ENCODE measurements around the gene PACS2.
"Not testable (repeated sequence)": the region's sequence is repeated elsewhere in the genome, so short reads cannot be mapped to it uniquely, and the experiment has no call there.

Gene PACS2

DNA sequence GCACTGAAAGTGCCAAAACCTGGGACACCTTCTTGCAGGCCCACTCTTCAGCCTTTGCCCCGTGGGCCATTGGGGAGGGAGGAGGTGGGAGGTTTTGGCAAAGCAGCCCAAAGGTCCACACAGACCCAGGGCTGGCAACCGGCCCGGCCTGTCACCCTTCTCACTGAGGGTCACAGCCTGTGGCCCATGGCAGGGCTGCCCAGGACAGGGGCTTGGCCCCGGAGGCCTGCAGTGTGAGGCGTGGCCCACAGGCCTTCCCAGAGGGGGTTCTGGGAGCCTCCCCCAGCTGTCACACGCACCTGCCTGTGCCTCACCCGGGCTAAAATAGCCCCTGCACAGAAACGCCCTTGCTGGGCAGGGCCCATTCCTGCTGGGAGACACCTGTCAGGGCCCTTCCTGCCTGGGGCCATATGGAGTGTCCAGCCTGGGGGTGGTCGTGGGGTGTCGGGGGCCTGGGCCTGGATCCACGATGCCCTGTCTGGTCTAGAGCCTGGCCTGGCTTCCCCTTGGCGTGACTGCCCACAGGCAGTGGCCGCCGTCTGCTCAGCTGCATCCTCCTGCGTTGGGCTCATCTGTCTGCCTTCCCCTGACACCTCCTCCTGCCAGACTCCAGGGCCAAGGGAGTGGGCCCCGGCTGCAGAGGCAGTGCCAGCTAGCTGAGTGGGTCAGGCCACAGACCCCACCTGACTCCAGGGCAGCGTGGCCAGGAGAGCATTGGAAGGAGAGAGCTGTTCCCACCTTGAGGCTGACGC is 19.2 kb downstream of the PACS2 start:
- DNase-seq = no peak

DNA sequence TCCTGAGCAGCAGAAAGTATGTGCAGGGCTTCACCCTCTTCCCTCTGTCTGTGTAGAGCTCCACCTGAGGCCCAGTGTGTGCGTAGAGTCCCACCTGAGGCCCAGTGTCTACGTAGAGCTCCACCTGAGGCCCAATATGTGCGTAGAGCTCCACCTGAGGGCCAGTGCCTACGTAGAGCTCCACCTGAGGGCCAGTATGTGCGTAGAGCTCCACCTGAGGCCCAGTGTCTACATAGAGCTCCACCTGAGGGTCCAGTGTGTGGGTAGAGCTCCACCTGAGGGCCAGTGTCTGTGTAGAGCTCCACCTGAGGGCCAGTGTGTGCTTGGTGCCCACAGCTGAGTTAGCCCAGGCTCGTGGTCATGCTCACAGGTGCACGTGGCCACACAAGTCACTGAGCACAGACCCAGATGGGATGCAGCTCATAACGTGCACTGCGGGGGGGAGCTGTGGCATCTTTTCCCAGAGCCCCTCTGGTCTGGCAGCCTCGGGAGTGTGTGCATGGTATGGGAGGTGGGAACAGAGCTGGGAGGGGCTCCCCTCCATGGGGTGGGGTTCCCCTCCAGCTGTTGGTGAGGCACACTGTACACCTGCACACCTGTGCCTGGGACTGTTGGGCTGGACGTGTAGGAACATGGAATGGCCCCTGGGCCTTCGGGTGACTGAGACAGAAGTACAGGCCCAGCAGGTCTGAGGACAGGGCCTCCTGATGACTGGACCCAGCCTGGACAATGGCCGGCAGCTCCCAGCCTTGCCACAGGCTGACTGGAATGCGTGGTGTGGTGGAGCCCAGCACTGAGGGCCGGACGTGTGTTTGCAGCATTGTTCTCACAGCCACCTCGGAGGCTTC is 20.1 kb downstream of the PACS2 start:
- no peak for DNase-seq

DNA sequence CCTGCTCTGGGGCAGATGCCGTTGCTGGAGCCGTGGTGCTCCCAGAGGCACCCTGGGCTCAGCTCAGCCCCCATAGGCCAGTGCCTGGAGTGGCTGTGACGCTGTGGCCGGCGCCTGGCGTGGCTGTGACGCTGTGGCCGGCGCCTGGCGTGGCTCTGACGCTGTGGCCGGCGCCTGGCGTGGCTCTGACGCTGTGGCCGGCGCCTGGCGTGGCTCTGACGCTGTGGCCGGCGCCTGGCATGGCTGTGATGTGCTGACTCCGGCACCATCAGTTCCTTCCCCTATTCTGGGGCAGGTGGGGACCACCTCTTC is 20.6 kb downstream of the PACS2 start:
- DNase-seq = not testable (repeated sequence)

DNA sequence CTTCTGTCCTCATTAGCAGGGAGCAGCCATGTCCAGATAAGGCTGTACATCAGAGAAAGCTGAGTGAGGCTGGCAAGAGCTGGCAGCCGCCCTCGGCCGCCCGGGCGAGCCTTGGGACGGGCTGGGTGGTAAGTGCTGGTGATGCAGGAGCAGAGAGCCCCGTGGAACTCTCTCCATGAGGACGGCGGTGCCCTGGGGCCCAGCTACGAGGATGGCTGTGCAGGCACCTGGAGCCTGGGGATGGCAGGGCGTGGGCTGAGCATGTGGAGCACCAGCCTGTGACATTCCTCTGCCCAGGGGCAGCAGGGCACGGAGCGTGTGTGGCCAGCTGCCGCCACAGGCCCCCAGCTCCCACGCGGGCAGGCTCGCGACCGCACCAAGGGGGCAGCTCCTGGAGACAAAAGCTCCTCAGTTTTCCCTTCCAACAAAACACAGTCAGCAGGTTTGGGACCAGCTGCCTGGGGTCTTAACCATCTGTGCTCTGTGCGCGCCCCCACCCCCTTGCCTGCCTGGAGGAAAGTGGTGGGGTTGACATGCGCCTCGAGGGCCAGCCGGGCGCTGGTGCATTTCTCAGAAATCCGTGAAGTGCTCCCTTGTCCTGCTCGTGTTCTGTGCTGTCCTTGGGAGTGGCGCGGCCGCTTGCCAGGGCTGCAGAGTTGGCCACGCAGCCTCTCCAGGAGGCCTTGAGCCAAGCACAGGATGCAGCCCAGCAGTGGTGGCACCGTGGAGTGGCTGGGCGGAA is 21.4 kb downstream of the PACS2 start:
- DNase-seq = no peak

DNA sequence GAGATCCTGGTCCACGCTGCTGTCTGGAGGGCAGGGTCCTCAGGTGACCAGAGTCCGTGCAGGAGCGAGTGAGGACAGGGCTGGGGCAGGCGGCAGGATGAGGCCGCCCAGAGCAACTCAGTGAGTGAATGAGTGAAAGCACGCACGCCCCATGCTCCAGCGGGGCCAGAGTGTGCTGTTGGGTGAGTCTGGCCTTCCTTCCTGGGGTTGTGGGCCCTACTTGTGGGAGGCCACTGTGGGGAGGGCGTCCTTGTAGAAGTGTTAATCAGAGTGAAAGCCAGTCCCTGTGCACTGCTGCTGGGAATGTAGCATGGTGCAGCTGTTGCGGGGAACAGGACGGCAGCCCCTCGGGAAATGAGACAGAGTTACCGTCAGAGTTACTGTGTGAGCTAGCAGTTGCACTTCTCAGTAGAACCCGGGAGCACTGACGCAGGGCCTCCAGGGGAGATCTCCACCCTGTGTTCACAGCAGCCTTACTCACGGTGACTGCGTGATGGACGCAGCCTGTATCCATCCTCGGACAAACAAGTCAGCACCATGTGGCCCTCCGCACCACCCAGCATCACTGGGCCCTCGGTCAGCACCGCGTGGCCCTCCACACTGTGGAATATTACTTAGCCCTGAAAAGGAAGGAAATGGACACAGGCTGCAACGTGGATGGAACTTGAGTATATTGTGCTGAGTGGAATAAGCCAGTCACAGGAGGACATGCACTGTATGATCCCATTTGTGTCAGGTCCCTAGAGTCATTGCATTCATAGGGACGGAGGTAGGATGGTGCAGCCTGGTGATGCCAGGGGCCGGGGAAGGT is 22.1 kb downstream of the PACS2 start:
- no peak for DNase-seq

DNA sequence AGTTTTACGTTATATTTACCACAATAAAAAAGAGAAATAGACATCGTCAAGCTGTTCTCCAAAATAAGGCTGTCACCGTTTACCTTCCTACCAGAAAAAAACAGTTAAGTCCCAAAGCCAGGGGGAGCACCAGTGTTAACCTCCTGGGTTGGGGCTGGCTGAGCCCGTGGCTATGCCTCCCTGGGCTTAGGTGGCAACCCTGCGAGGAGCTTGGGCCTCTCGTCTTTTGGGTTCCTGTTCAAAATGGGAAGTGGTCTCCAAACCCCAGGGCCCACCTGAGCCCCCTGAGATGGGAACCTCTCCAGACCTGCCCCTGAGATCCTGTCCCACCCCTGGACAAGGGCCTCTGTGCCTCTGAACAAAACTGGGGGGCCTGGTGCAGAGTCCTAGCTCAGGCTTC is 22.9 kb downstream of the PACS2 start:
- no peak for DNase-seq

DNA sequence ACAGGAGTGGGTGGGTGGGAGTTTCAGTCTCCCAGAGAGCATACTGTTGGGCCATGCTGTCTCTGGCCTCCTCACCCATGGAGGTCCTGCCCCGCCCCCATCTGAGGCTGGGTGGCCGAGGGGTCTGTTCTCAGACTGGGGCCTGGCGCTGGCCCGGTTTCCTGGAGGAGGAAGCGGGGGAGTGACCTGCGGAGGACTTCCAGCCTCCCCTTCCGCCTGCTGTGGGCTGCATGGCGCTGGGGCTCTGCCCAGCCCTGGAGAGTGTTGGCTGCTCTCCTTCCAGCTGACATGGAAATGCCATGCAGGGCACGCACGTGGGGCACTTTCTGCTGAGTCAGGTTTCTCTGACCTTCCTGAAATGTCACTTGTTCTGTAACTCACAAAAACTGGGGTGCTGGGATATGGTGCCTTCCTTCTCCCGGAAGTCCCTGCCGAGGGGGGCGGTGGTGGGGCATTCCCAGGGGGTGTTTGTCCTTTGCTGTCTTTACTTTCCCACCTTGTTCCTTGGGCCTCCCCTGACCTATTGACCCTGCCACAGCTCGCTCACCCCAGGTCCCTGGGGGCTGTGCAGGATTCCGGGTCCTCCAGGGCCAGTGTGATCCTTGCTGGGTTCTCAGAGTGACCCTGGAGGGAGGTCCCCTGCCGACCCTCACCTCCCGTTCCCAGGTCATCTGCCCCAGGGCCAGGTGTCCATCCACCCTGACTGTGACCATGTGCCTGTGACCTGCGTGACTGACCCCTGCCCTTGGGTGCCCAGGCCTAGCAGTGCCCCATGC is 23.6 kb downstream of the PACS2 start:
- no peak for DNase-seq

DNA sequence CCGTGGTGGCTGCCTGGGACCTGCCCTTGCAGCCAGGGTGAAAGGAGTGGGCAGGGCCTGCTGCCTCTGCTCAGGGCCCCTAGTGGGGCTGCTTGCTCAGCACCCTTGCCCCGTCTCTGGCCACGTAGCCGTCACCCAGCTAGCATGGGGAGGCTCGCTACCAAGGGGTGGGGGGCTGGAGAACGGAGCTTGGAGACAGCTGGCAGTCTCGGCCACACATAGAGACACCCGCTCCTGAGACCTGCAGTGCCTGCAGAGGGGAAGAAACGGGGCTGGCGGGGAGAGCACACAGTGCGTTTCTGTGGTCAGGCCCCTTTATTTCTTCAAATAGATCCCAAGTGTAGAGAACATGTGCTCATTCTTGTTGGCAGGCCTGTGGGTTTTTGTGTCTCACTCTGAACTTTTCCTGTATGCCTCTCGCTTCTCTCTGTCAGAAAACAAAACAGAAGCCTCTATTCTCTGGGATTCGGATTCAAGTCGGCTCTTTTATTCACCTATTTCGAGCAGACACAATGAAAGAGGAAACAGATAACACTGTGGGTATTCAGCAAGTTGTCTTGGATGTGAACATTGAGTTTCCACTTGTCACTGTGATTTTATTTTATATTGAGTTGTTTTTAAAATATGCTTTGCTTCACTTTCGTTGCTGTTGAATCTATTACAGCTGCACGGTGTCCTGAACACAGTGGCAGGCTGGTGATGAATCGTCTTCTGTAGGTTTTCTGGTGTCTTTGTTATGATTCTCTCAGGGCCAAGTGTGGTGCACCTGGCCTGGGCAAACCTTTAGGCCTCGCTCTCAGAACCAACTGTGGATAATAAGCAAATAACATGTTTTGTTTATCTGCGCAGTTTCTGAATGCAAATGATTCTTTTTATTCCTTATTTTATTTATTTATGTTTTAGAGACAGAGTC is 26.5 kb downstream of the PACS2 start:
- no peak for DNase-seq

DNA sequence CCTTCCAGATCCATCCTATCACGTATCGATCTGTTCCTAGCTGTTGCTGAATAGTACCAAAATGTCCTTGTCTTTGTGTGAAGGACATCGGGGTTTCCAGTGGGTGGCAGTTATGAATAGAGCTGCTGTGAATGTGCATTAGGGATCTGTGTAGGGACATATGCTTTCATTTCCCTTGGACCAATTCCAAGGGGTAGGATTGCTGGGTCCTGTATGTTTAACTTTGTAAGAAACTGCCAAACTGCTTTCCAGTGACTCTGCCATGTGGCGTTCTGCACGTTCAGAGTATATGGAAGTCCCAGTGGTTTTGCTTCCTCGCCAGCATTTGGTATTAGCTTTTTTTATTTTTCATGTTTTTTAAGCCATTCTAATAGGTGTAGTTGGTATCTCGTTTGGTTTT is 28.6 kb downstream of the PACS2 start:
- no peak for DNase-seq

DNA sequence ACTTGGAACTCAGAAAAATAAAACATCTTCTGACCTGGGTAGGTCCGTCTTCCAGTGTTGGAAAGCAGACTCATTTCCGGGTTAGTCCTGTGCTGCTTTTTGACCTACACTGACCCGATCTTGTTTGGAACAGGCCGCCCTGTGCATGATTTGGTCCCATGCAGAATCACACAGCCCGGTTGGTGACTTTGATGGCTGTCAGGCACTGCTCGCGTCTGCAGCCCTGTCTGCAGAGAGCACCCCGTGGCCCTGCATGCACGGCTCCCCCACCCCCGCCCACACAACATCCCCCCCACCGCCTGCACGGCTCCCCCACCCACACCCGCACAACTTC is 31.6 kb downstream of the PACS2 start:
- DNase-seq = no peak

DNA sequence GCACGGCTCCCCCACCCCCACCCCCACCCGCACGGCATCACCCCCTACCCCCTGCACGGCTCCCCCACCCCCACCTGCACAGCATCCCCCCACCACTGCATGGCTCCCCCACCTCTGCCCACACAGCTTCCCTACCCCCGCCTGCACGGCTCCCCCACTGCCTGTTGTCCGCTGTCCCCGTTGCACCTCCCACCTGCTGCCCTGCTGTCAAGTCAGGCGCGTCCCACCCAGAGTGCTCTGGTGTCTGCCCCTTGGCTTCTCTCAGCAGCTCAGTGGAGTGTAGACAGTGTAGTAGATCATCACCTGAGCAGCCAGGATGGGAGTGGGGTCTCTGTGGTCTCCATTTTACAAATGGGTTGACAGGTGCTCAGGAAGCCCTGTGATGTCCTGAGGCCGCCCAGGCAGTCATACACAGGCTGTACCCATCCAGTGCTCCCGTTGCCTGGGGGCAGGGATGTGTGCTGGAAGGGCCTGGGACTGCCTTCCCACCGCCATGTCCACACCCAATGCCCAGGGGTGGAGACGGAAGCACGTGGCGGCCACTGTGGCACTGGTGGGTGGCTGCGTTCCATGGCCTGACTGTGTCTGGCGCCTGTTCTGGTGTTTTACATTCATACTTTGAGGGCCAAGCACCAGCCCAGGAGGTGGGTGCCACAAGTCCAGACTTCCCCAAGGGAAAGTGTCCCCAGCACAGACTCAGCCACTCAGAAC is 32.5 kb downstream of the PACS2 start:
- DNase-seq = no peak

DNA sequence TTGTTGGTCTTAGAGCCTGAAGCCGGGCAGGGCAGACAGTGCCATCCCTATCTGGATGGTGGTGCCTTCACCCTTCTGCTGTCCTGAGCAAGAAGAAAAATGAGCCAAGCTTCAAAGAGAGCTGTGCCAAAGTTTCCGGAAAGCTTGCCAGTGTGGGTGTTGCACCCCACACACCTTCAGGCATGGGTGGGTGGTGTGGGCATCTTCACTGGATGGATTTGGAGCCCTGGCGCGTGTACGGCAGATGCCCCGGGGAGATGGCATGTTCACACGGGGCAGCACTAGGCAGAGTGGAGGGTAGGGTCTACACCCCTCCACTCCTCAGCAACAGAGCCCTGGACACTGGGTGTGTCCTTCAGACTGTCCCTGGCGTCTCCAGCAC is 33.0 kb downstream of the PACS2 start:
- no peak for DNase-seq

DNA sequence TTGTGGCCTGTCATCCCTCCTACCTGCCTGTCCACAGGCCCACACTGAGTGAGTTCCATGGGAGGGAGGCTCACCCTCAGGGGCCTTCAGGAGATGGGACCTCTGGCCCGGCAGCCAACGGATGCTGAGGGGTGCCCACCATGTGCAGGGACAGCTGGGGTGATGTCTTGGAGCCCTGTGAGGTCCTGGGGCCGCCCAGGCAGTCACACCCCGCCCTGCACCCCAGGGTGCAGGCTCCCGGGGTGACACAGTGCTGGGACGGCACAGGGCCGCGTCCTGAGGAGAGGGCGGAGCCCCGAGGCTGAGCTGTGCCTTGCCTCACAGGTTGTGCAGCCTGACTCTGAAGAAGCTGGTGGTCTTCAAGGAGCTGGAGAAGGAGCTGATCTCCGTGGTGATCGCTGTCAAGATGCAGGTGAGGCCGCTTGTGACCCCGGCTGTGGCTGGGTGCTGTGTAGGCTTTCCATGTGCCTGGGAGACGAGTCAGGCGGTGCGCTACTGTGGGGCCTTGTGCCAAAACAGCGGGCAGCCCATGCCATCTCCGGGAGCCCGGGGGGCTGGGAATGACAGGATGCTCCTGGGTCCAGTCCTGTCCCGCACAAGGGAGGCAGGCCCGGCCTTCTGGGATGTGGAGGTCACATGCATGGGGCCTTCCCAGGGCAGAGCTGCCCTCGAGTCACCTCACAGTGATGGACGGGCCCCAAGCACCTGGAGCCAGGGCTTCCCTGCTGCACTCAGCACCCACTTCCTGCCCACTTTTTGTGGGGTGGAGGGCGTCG is 33.8 kb downstream of the PACS2 start:
- no peak for DNase-seq

DNA sequence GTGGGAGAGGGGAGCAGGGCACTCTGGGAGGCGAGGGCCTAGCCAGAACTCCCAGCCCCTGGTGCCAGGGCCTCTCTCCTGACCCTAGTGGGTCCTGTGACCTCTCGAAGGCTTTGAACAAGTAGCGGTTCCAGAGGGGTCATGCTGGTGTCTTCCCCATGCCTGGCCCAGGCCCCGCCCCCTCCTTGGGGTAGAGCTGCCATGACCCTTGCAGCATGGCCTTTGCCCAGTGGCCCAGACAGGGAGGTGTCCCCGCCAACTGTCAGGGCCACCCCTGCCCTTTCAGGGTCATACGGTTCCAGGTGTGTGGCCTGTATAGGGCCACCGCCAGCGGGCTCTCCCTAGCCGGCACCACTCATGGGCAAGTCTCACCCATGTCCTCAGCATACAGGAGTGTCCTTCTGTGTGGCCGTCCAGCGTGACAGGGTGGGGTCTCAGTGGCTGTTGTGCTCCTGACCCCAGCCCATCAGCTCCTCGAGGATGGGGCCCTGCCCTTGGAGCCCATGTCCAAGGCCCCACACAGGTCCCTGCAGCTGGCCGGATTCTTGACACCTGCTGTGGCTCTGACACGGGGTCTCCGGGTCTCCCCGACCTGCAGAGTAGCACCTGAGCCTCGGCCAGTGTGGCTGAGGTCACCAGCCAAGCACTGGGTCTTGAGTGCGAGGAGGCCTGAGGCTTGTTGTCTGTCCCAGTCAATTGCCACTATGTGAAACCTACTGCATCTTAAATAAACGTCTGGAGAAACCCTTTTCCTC is 34.6 kb downstream of the PACS2 start:
- DNase-seq = no peak

DNA sequence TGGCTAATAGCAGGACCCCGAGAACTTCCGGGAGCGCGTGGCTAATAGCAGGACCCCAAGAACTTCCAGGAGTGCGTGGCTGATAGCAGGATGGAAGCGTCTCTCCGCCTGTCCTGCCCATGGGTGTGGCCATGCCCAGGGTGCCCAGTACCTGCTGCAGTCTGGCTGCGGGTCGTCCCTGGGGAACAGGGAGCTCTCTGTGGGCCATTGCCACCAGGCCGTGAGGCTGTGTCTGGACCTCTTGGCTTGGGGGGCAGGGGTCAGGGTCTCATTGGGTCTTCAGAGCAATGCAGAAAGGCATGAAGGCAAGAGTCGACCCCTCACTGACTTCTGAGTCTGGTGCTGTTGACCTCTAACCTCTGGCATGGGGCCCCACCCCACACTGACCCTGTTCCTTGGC is 35.4 kb downstream of the PACS2 start:
- no peak for DNase-seq

DNA sequence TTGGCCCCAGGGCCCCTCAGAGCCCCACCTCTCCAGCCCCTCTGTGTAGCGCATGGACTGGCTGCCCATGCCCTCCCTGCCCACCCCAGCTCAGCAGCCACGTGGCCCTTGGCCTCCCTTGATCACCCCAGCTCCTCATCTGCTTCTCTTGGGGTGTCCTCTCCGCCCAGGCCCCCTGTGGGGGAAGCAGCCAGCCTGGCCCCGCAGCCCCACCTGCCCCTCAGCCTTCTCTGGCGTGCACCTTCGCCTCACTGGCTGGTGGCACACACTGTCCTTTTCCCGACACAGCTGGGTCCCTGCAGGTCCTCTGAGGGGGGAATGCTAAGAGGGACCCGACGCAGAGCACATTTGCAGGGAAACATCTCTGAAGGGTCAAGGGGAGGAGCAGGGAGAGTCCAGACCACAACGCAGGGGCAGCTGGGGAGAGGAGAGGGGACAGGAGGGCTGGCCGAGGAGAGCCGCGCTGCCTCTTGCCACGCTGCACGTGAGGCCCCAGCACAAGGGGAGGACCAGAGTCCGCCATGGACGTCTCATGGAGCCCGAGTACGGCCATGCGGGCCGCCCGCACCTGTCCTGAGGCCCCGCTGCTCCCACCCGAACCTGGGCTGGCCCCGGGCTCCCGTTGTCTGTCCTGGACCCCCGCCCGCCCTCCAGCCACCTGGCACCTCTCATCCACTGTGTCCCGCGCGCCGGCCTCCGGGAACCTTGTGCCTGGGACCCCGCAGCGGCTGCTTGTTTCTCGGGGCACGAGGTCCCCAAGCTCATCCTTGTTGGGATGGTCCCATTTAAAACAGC is 36.1 kb downstream of the PACS2 start:
- no peak for DNase-seq

DNA sequence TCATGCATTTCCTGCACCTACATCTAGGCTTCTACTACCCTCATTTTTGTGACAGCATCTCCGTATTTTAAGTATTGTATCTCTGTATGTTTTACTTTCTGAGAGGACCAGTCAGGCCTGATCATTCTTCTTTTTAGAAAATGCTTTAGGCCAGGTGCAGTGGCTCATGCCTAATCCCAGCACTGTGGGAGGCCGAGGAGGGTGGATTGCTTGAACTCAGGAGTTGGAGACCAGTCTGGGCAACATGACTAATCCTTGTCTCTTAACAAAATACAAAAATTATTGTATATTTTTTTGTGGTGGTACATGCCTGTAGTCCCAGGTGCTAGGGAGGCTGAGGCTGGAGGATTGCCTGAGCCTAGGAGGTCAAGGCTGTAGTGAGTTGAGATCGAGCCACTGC is 36.9 kb downstream of the PACS2 start:
- no peak for DNase-seq
